ENCODE results near the gene CDH26. TPM values are rescaled to one million over a fixed set of nuclear protein-coding genes. Genes with fewer than 3 reads are reported as not detected.

CDH26 gene
- total and polyA plus RNA-seq, 10 of the 15 experiments (the other 5 are each of a cell fraction or from before 2014, with no cell fraction given) = 0.03 to 0.19 (median 0.08) TPM; not detected in 4

- no peak for TF ChIP-seq RCOR1 (conservative IDR thresholded peaks at IDR 0.05; ENCODE audit: low read depth, low read length)
- TF ChIP-seq SREBF2 (IDR thresholded peaks at IDR 0.05; ENCODE audit: low read length) = no peak
- no peak for TF ChIP-seq POLR2A (IDR thresholded peaks at IDR 0.05; ENCODE audit: low read depth, low read length)
- TF ChIP-seq RB1 (IDR thresholded peaks at IDR 0.05; ENCODE audit: borderline replicate concordance) = 0 out of 2 replicates have a peak, but pooled peaks have one; percentile 72
- no peak for TF ChIP-seq ASH2L (IDR thresholded peaks at IDR 0.05; ENCODE audit: borderline replicate concordance, low read depth)
- peak; percentile 80; the same call in 1 of the 2 replicates for TF ChIP-seq ZNF207 (IDR thresholded peaks at IDR 0.05; ENCODE audit: borderline replicate concordance)
- no peak for TF ChIP-seq MEF2A (IDR thresholded peaks at IDR 0.05; ENCODE audit: insufficient read depth, low read depth, low read length)
- no peak for TF ChIP-seq EP300 (IDR thresholded peaks at IDR 0.05; ENCODE audit: borderline replicate concordance in 1 of 2, control insufficient read depth in 1 of 2, low read depth in 2 of 2, low read length in 2 of 2)
- TF ChIP-seq E4F1 (IDR thresholded peaks at IDR 0.05; ENCODE audit: borderline replicate concordance, partially characterized antibody) = no peak
- TF ChIP-seq E2F4 (IDR thresholded peaks at IDR 0.05; ENCODE audit: low read depth, low read length) = no peak
- no peak for TF ChIP-seq USF2 (IDR thresholded peaks at IDR 0.05; ENCODE audit: borderline replicate concordance, low read depth, low read length)
- TF ChIP-seq EED (IDR thresholded peaks at IDR 0.05; ENCODE audit: low read depth) = 0 out of 2 replicates have a peak, but pooled peaks have one; percentile 30
- peak; percentile 80 for TF ChIP-seq SMARCA5 (IDR thresholded peaks at IDR 0.05)
- TF ChIP-seq RAD21 (IDR thresholded peaks at IDR 0.05; ENCODE audit: insufficient read depth, low read depth, low read length) = 0 out of 2 replicates have a peak, but pooled peaks have one; percentile 26
- 0 out of 2 replicates have a peak, but pooled peaks have one; percentile 55 for TF ChIP-seq DPF2 (IDR thresholded peaks at IDR 0.05)
- TF ChIP-seq IKZF1 (conservative IDR thresholded peaks at IDR 0.05) = peak; percentile 59
- TF ChIP-seq SP1 (IDR thresholded peaks at IDR 0.05; ENCODE audit: low read depth, low read length) = peak; percentile 28
- TF ChIP-seq ETV6 (conservative IDR thresholded peaks at IDR 0.05 in 1 of 2, IDR thresholded peaks at IDR 0.05 in 1 of 2; ENCODE audit: borderline replicate concordance in 1 of 2, low read depth in 1 of 2) = 0 out of 4 replicates have a peak, but pooled peaks of 1 of the 2 experiments have one; percentile 24
- no peak for TF ChIP-seq NFYB (IDR thresholded peaks at IDR 0.05; ENCODE audit: insufficient read depth, low read depth, low read length)
- peak; percentile 59; the same call in 1 of the 2 replicates for TF ChIP-seq LARP7 (IDR thresholded peaks at IDR 0.05)
- peak; percentile 81 to 92 (median 85) for TF ChIP-seq CTCF (IDR thresholded peaks at IDR 0.05 in 2 of 3, conservative IDR thresholded peaks at IDR 0.05 in 1 of 3; ENCODE audit: control insufficient read depth in 2 of 3, extremely low read depth in 1 of 3, insufficient read depth in 1 of 3, low read depth in 3 of 3, low read length in 3 of 3)
- no peak for TF ChIP-seq TARDBP (IDR thresholded peaks at IDR 0.05; ENCODE audit: borderline replicate concordance)
These were observed 24.2 kb upstream of the CDH26 start (continued) for GRCh38 chr20:59933849-59934585.
